Cardiac muscle cell (in vitro differentiated cells and primary cell): Measurements from ENCODE around the gene NPTXR. TPM values are rescaled to one million over a fixed set of nuclear protein-coding genes. Genes with fewer than 3 reads are reported as not detected.

Source experiments
- DNase-seq, 2 donors: peaks; one replicate each; pipeline versions ENCODE4 v3.0.0 to v3.0.0-alpha.2; 2010 to 2017; ENCODE audit warnings: low read depth in 1 of 2, low spot score in 1 of 2
- H3K27ac ChIP-seq: fragments of 200-600 bp; sonication (generic); 2 replicates; pipeline ENCODE4 v1.5.1; 2016
- H3K27me3 ChIP-seq: fragments of 200-600 bp; sonication (generic); 2 replicates; pipeline ENCODE4 v1.6.0; 2016; ENCODE audit warnings: control low read depth
- H3K36me3 ChIP-seq: fragments of 200-600 bp; sonication (generic); 2 replicates; pipeline ENCODE4 v1.5.1; 2016; ENCODE audit warnings: control low read depth
- H3K4me1 ChIP-seq: fragments of 200-600 bp; sonication (generic); 2 replicates; pipeline ENCODE4 v1.8.1; 2017; ENCODE audit warnings: low read depth, mild to moderate bottlenecking, mixed run types
- H3K4me3 ChIP-seq: fragments of 200-600 bp; sonication (generic); 2 replicates; pipeline ENCODE4 v1.5.1; 2016; ENCODE audit warnings: mild to moderate bottlenecking
- H3K9me3 ChIP-seq: fragments of 200-600 bp; sonication (generic); 2 replicates; pipeline ENCODE4 v1.5.1; 2017; ENCODE audit warnings: low read depth, mild to moderate bottlenecking, control low read depth
- polyA plus RNA-seq: library from polyadenylated mRNA; unstranded; fragments of >200 nt; fragmentation: Nextera tagmentation; extraction: Ambion mirVana; gene quantifications from 2 replicates; pipeline ENCODE4 v1.2.1, GENCODE V29; 2016
- total RNA-seq: library from RNA; depleted of rRNA; stranded (reverse); fragments of >200 nt; gene quantifications from 2 replicates; pipeline ENCODE4 v1.2.3, GENCODE V29; 2016
- TF ChIP-seq, protein P1 (sequence below): IDR thresholded peaks from 2 replicates; pipeline ENCODE4 v1.5.1; 2012; ENCODE audit warnings: low read depth, mild to moderate bottlenecking, low read length

NPTXR gene
- total and polyA plus RNA-seq, 2 experiments from 2014 or later = 4.2 to 15.1 TPM

DNA sequence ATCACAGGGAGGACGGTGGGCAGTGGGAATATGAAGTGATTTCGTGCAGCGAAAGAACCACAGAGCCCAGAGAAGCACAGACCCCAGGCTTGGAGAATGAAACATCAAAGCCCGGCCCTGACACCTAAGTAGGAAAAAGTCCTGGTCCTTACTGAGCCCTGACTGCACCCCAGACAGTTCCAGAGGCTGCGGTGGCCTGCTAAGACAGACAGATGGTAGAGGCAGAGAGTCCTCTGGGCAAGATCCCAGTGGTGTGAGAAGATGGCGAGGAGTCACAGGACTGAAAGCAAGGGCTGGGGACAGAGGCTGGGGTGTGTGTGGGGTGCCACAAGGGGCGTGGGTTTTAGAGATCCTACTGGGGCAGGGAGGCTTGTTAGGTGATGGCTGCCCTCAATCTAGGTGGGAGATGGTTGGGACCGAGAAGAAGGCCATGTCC, 24.5 kb upstream of the NPTXR start:
- Histone ChIP-seq H3K4me1 (peaks cover 12% of the 10 kb centered on the region), H3K27ac (no peak overlapping the region), H3K9me3 (no peaks in the 10 kb centered on the region), H3K4me3 (no peak overlapping the region), H3K36me3 (peaks cover 5% of the 10 kb centered on the region), H3K27me3 (no peaks in the 10 kb centered on the region)
- DNase-seq = no peak
- TF ChIP-seq, protein P1, sequence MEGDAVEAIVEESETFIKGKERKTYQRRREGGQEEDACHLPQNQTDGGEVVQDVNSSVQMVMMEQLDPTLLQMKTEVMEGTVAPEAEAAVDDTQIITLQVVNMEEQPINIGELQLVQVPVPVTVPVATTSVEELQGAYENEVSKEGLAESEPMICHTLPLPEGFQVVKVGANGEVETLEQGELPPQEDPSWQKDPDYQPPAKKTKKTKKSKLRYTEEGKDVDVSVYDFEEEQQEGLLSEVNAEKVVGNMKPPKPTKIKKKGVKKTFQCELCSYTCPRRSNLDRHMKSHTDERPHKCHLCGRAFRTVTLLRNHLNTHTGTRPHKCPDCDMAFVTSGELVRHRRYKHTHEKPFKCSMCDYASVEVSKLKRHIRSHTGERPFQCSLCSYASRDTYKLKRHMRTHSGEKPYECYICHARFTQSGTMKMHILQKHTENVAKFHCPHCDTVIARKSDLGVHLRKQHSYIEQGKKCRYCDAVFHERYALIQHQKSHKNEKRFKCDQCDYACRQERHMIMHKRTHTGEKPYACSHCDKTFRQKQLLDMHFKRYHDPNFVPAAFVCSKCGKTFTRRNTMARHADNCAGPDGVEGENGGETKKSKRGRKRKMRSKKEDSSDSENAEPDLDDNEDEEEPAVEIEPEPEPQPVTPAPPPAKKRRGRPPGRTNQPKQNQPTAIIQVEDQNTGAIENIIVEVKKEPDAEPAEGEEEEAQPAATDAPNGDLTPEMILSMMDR = no peak

DNA sequence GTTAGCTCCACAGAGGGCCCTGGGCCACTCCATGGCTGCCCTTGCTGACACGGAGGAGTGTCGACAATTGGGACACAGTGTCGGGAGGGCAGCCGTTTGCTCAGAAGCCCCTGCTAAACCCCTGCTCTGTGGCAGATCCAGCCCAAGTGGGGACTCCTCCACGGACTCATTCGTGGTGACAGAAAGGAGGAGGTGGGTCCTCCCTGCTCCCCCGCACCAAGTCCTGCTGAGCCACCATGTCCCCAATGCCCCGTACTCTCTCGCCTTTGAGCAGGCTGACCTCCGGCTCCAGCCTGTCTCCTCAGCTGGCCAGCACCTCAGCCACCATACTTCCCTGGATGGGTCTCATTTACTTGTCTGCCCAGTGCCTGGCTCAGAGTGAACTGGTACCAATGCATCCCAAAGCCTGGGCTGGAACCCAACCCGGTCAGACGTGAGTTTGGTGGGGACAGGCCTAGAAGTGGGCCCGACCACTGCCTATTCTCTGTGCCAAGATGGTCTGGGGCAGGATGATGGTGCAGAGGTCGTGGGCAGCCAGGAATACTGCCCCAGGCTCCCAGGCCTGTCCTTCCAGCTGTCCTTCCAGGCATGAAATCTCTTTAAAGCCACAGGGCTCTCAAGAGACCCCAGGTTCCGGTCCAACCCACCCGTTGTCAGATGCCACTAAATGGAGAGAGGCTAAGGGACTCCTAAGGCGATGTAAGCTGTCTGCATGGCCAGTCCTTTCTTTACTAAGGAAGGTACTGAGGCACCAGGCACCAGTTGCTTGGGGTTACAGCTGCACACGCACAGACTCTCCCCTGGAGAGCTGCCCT, 23.9 kb upstream of the NPTXR start:
- no peaks in the 10 kb centered on the region for H3K27me3 ChIP-seq
- peak overlapping the region; percentile 69 for H3K27ac ChIP-seq
- H3K9me3 ChIP-seq = no peaks in the 10 kb centered on the region
- no peak for DNase-seq
- peaks cover 9% of the 10 kb centered on the region for H3K4me1 ChIP-seq
- TF ChIP-seq, protein P1 = no peak
- peaks cover 5% of the 10 kb centered on the region for H3K36me3 ChIP-seq
- no peak overlapping the region for H3K4me3 ChIP-seq

- DNase-seq = no peak
- Histone ChIP-seq H3K27me3 (no peaks in the 10 kb centered on the region), H3K4me3 (no peak overlapping the region), H3K9me3 (no peaks in the 10 kb centered on the region), H3K36me3 (peaks cover 5% of the 10 kb centered on the region), H3K4me1 (peaks cover 9% of the 10 kb centered on the region), H3K27ac (peak overlapping the region; percentile 69)
- TF ChIP-seq, protein P1 = no peak
Measured at GRCh38 chr22:38867124-38867455, 23.3 kb upstream of the NPTXR start.

DNA sequence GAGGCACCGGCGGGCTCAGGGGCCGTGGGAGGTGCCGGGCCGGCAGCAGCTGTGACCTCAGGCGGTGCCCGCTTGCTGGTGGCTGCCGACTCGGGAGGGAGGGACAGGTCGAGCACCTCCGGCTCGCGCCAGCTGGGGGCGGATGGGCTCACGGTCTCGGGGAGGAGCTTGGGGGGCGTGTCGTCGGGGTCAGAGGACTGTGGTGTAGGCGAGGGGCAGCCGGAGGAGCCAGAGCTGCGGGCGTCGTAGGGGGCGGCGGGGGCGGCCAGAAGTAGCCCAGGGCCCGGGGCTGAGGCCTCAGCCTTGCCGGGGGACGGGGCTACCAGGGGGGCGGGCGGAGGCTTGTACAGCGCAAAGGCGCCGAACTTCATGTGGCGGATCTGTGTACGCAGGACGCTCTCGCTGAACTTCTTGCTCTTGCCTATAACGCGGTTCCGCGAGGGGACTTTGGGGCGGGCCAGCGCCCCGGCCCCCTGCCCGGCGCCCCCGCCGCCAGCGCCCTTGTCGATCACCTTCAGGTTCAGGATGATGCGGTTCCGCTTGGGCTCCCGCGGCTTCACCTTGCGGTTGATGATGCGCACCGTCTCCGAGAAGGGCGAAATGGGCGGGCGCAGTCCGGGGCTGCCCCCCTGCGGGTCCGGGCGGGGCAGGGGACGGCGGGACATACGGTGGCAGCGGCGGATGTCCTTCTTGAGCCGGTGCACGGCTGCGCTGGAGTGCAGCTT, 22.7 kb upstream of the NPTXR start:
- no peak for DNase-seq
- Histone ChIP-seq H3K36me3 (peaks cover 5% of the 10 kb centered on the region), H3K27me3 (no peaks in the 10 kb centered on the region), H3K27ac (peak overlapping the region; percentile 17), H3K4me1 (peaks cover 9% of the 10 kb centered on the region), H3K4me3 (no peak overlapping the region), H3K9me3 (no peaks in the 10 kb centered on the region)
- TF ChIP-seq, protein P1 = no peak

DNA sequence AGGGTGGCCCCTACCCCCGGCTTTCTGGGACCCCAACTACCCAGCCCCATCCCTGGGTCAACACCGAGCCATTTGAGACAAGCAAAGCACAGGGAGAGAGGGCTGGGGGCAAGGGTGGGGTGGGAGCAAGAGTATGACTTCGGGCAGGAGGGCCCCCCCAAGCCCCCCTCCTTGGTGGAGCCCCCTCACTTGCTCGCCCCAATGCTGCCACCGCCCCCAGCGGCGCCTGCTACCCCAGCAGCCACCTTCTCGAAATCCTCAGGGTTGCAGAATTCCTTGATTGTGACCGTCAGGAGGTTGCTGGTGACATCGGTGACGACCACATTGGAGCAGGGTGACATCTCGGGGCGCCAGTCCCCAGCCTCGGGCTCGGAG, 22.2 kb upstream of the NPTXR start:
- DNase-seq = no peak
- no peaks in the 10 kb centered on the region for H3K27me3 ChIP-seq
- H3K4me3 ChIP-seq = no peak overlapping the region
- peaks cover 7% of the 10 kb centered on the region for H3K4me1 ChIP-seq
- no peak overlapping the region for H3K27ac ChIP-seq
- peaks cover 5% of the 10 kb centered on the region for H3K36me3 ChIP-seq
- TF ChIP-seq, protein P1 = no peak
- H3K9me3 ChIP-seq = no peaks in the 10 kb centered on the region
